ENCODE data around the gene ZNF217. TPM values are rescaled to one million over a fixed set of nuclear protein-coding genes. Genes with fewer than 3 reads are reported as not detected.
"Not testable (repeated sequence)": the region's sequence is repeated elsewhere in the genome, so short reads cannot be mapped to it uniquely, and the experiment has no call there.

ZNF217 gene
- total and polyA plus RNA-seq, 2 donors (not counting 3 experiments of a cell fraction or from before 2014, with no cell fraction given) = 5.8 to 31.7 TPM

- BruUV-seq (replicated peaks); H3K9me1 ChIP-seq (replicated peaks; ENCODE audit: control insufficient read depth, extremely low read depth, insufficient read depth, low read length); H2AFZ ChIP-seq (ENCODE audit: low read depth, low read length); DNase-seq (ENCODE audit: low read depth, low spot score); H3K9ac ChIP-seq (replicated peaks; ENCODE audit: extremely low read depth, insufficient read depth, low read length); H3K79me2 ChIP-seq (ENCODE audit: control insufficient read depth, insufficient read depth, low read length); POLR2A ChIA-PET; FAIRE-seq; H3K9me3 ChIP-seq (replicated peaks; ENCODE audit: control insufficient read depth, insufficient read depth, low read length); H3K27ac ChIP-seq (ENCODE audit: insufficient read depth, low read depth, low read length); dilution Hi-C loops (cut with MboI; ENCODE audit: extremely low pct_ligation_motif_present, low sequenced_read_pairs); intact Hi-C loops (cut with micrococcal nuclease); H3K36me3 ChIP-seq (ENCODE audit: control insufficient read depth in 2 of 2, extremely low read depth in 1 of 2, insufficient read depth in 2 of 2, low read length in 2 of 2); H4K20me1 ChIP-seq (replicated peaks; ENCODE audit: control insufficient read depth, extremely low read depth, insufficient read depth, low read length); CTCF ChIA-PET; H3K4me2 ChIP-seq (ENCODE audit: insufficient read depth, low read length); H3K27me3 ChIP-seq (ENCODE audit: control insufficient read depth in 2 of 2, insufficient read depth in 2 of 2, low read length in 2 of 2); H3K4me3 ChIP-seq (replicated peaks in 1 of 3; ENCODE audit: insufficient read depth in 1 of 3, low read depth in 1 of 3, low read length in 3 of 3): not testable (repeated sequence)
- peaks cover 17% of the 10 kb centered on the region for H3K4me1 ChIP-seq (ENCODE audit: control insufficient read depth, extremely low read depth, insufficient read depth, low read length)
These were observed 11.2 kb upstream of the ZNF217 start for GRCh38 chr20:53604846-53605245.

GRCh38 chr20:53602661-53603060 is 9.0 kb upstream of the ZNF217 start:
- no TSS peak for BruUV-seq (replicated peaks)
- ChIA-PET POLR2A (no interaction called here), CTCF (interaction anchor here (1.0 kb wide), 1 partner anchor 11 kb away, joined by 4 read pairs; no protein-coding TSS in a partner anchor)
- Histone ChIP-seq H3K79me2 (ENCODE audit: control insufficient read depth, insufficient read depth, low read length) (no peaks in the 10 kb centered on the region), H3K36me3 (ENCODE audit: control insufficient read depth in 2 of 2, extremely low read depth in 1 of 2, insufficient read depth in 2 of 2, low read length in 2 of 2) (no peaks in the 10 kb centered on the region), H2AFZ (ENCODE audit: low read depth, low read length) (no peak overlapping the region), H3K4me2 (ENCODE audit: insufficient read depth, low read length) (no peak overlapping the region), H3K9ac (replicated peaks; ENCODE audit: extremely low read depth, insufficient read depth, low read length) (no peak overlapping the region), H3K9me3 (replicated peaks; ENCODE audit: control insufficient read depth, insufficient read depth, low read length) (no peaks in the 10 kb centered on the region), H3K27ac (ENCODE audit: insufficient read depth, low read depth, low read length) (no peak overlapping the region), H4K20me1 (replicated peaks; ENCODE audit: control insufficient read depth, extremely low read depth, insufficient read depth, low read length) (no peaks in the 10 kb centered on the region), H3K27me3 (ENCODE audit: control insufficient read depth in 2 of 2, insufficient read depth in 2 of 2, low read length in 2 of 2) (no peaks in the 10 kb centered on the region), H3K9me1 (replicated peaks; ENCODE audit: control insufficient read depth, extremely low read depth, insufficient read depth, low read length) (no peaks in the 10 kb centered on the region), H3K4me1 (ENCODE audit: control insufficient read depth, extremely low read depth, insufficient read depth, low read length) (peaks cover 10% of the 10 kb centered on the region), H3K4me3 (replicated peaks in 1 of 3; ENCODE audit: insufficient read depth in 1 of 3, low read depth in 1 of 3, low read length in 3 of 3) (no peak overlapping the region)
- intact Hi-C loops (cut with micrococcal nuclease) = no loop called here
- no peak for DNase-seq (ENCODE audit: low read depth, low spot score)
- FAIRE-seq = peak; percentile 15
- TF ChIP-seq MAX (IDR thresholded peaks at IDR 0.05; ENCODE audit: insufficient read depth, insufficient read length) (no peak), MYC (IDR thresholded peaks at IDR 0.05; ENCODE audit: low read depth, low read length) (no peak), EZH2 (IDR thresholded peaks at IDR 0.05; ENCODE audit: borderline replicate concordance, low read depth, low read length, severe bottlenecking) (no peak), POLR2AphosphoS5 (IDR thresholded peaks at IDR 0.05; ENCODE audit: insufficient read depth, low read depth, low read length) (no peak), GATA2 (IDR thresholded peaks at IDR 0.05; ENCODE audit: insufficient read depth, insufficient read length, low read depth, low read length) (no peak), JUN (IDR thresholded peaks at IDR 0.05; ENCODE audit: borderline replicate concordance, insufficient read depth, insufficient read length, low read depth) (no peak), POLR2A (IDR thresholded peaks at IDR 0.05; ENCODE audit: low read depth, low read length) (no peak), FOS (IDR thresholded peaks at IDR 0.05; ENCODE audit: borderline replicate concordance, insufficient read depth, low read length) (no peak), CTCF (IDR thresholded peaks at IDR 0.05; ENCODE audit: extremely low read depth in 1 of 2, insufficient read depth in 1 of 2, low read depth in 1 of 2, low read length in 2 of 2) (no peak)
- dilution Hi-C loops (cut with MboI; ENCODE audit: extremely low pct_ligation_motif_present, low sequenced_read_pairs) = no loop called here

Measured in endothelial cell of umbilical vein (primary cell).